DLD1 (cell line): ENCODE data around the gene PTPRZ1.

ENCODE experiments used
- in situ Hi-C: cut with HindIII; loops from 2 replicates; pipeline ENCODE4 v1.10.0; 2017; ENCODE audit warnings: low sequenced_read_pairs

The PTPRZ1 gene

GRCh38 chr7:122038904-122039303 is 165.9 kb downstream of the PTPRZ1 start:
- in situ Hi-C loops, result no loop called here

- in situ Hi-C loops, result no loop called here
Observed at GRCh38 chr7:122040147-122040546, 167.2 kb downstream of the PTPRZ1 start.

GRCh38 chr7:122046402-122046801 is 173.4 kb downstream of the PTPRZ1 start:
- in situ Hi-C loops, result no loop called here

GRCh38 chr7:122054393-122054792 is 181.4 kb downstream of the PTPRZ1 start:
- in situ Hi-C loops, result no loop called here

GRCh38 chr7:122055073-122055472 is 182.1 kb downstream of the PTPRZ1 start:
- in situ Hi-C loops, result no loop called here

GRCh38 chr7:122056977-122057376 is 184.0 kb downstream of the PTPRZ1 start:
- in situ Hi-C loops, result no loop called here

GRCh38 chr7:122059542-122059941 is 186.6 kb downstream of the PTPRZ1 start:
- in situ Hi-C loops, result no loop called here

GRCh38 chr7:122063146-122063545 is 190.2 kb downstream of the PTPRZ1 start:
- in situ Hi-C loops, result no loop called here

GRCh38 chr7:122064971-122065370 is 192.0 kb downstream of the PTPRZ1 start:
- in situ Hi-C loops, result no loop called here

GRCh38 chr7:122067077-122067476 is 194.1 kb downstream of the PTPRZ1 start:
- in situ Hi-C loops, result no loop called here

GRCh38 chr7:122068046-122068445 is 195.1 kb downstream of the PTPRZ1 start:
- in situ Hi-C loops, result no loop called here

GRCh38 chr7:122068999-122069398 is 196.0 kb downstream of the PTPRZ1 start:
- in situ Hi-C loops, result no loop called here

- in situ Hi-C loops, result no loop called here
Observed at GRCh38 chr7:122070062-122070461, 197.1 kb downstream of the PTPRZ1 start.

- in situ Hi-C loops, result no loop called here
Observed at GRCh38 chr7:122070834-122071233, 197.9 kb downstream of the PTPRZ1 start.

- in situ Hi-C loops, result no loop called here
Observed at GRCh38 chr7:122072272-122072671, 199.3 kb downstream of the PTPRZ1 start.

GRCh38 chr7:122072924-122073599 is 200.1 kb downstream of the PTPRZ1 start:
- in situ Hi-C loops, result no loop called here

GRCh38 chr7:122073635-122074034 is 200.7 kb downstream of the PTPRZ1 start:
- in situ Hi-C loops, result no loop called here

- in situ Hi-C loops, result no loop called here
Observed at GRCh38 chr7:122082160-122082559, 209.2 kb downstream of the PTPRZ1 start.

GRCh38 chr7:122082670-122083069 is 209.7 kb downstream of the PTPRZ1 start:
- in situ Hi-C loops, result no loop called here

GRCh38 chr7:122092964-122093797 is 220.2 kb downstream of the PTPRZ1 start:
- in situ Hi-C loops, result no loop called here

GRCh38 chr7:122094549-122094948 is 221.6 kb downstream of the PTPRZ1 start:
- in situ Hi-C loops, result no loop called here

GRCh38 chr7:122095642-122096041 is 222.7 kb downstream of the PTPRZ1 start:
- in situ Hi-C loops, result no loop called here
